A549 (cell line): ENCODE measurements around the gene DAZAP1.

Experiments used
- EP300 ChIP-seq, 2 experiments: fragments of >200 bp; sonication (Bioruptor Twin); formaldehyde crosslinking; IDR thresholded peaks; 2 replicates in 1 of 2; 3 replicates in 1 of 2; pipeline ENCODE4 v1.6.1; 2016 to 2017
- TP53 ChIP-seq: fragments of 250-450 bp; sonication (Bioruptor Pico); IDR thresholded peaks from 2 replicates; pipeline ENCODE4 v1.5.0; 2021; ENCODE audit warnings: mild to moderate bottlenecking, moderate library complexity
- TF ChIP-seq, protein P1 (sequence below): fragments of >200 bp; sonication (Bioruptor Twin); formaldehyde crosslinking; IDR thresholded peaks from 3 replicates; pipeline ENCODE4 v1.6.1; 2016
- TF ChIP-seq, protein P2 (sequence below): fragments of >200 bp; sonication (Bioruptor Twin); formaldehyde crosslinking; IDR thresholded peaks from 3 replicates; pipeline ENCODE4 v1.5.1; 2016

DNA sequence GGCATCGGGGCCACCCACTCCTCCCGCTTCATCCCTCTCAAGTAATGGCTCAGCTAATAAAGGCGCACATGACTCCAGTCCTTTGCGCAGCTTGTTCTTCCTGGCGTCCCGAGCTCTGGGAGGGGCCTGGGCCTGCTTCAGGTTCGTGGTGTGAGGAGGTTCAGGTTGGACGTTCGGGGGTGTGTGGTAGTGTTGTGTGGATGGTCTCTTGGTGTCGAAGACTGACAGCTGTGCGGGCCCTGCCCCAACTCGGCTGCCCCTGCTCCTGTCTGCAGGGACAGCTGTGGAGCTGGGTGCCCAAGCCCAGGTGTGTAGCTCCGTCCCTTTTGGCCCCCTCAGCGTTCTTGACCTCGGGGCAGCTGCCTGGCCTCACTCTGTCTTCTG, 33.0 kb downstream of the DAZAP1 start:
- no peak for TF ChIP-seq TP53 (CRISPR knock-in tag)
- TF ChIP-seq, protein P1, sequence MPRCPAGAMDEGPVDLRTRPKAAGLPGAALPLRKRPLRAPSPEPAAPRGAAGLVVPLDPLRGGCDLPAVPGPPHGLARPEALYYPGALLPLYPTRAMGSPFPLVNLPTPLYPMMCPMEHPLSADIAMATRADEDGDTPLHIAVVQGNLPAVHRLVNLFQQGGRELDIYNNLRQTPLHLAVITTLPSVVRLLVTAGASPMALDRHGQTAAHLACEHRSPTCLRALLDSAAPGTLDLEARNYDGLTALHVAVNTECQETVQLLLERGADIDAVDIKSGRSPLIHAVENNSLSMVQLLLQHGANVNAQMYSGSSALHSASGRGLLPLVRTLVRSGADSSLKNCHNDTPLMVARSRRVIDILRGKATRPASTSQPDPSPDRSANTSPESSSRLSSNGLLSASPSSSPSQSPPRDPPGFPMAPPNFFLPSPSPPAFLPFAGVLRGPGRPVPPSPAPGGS, result no peak
- TF ChIP-seq, protein P2, sequence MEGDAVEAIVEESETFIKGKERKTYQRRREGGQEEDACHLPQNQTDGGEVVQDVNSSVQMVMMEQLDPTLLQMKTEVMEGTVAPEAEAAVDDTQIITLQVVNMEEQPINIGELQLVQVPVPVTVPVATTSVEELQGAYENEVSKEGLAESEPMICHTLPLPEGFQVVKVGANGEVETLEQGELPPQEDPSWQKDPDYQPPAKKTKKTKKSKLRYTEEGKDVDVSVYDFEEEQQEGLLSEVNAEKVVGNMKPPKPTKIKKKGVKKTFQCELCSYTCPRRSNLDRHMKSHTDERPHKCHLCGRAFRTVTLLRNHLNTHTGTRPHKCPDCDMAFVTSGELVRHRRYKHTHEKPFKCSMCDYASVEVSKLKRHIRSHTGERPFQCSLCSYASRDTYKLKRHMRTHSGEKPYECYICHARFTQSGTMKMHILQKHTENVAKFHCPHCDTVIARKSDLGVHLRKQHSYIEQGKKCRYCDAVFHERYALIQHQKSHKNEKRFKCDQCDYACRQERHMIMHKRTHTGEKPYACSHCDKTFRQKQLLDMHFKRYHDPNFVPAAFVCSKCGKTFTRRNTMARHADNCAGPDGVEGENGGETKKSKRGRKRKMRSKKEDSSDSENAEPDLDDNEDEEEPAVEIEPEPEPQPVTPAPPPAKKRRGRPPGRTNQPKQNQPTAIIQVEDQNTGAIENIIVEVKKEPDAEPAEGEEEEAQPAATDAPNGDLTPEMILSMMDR, result no peak
- no peak for TF ChIP-seq EP300 (IDR thresholded peaks at IDR 0.05)
